GM19438 (cell line): ENCODE results near the gene CDK11B.

ENCODE experiments used
- ATAC-seq: cut with Tn5 transposase; IDR thresholded peaks from one replicate; pipeline ENCODE4 v1.9.1; 2021; ENCODE audit warnings: low read depth; ENCODE audit not compliant: unreplicated experiment

CDK11B gene

GRCh38 chr1:1617516-1617915, 41.3 kb downstream of the CDK11B start:
- ATAC-seq = no peak

DNA sequence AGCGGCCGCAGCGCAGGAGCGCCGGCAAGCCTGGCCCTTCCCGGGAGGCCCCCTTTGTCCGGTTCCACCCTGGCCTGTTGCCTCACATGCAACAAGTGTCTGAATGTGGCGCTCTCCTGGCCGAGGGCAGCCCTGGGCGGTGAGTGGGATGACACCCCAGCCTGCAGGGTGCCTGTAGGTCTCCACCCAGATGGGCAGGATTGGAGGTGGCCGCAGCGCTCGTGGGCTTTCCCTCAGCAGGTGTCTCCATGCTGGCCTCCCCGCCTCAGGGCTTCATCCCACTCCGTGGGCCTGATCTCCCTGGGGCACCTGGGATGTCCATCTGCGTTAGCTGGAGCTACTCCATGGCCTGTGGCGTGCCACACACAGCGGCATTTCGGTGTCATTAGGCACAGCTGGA, 42.0 kb downstream of the CDK11B start:
- ATAC-seq = no peak

GRCh38 chr1:1616045-1616790, 42.6 kb downstream of the CDK11B start:
- peak; percentile 6 for ATAC-seq

DNA sequence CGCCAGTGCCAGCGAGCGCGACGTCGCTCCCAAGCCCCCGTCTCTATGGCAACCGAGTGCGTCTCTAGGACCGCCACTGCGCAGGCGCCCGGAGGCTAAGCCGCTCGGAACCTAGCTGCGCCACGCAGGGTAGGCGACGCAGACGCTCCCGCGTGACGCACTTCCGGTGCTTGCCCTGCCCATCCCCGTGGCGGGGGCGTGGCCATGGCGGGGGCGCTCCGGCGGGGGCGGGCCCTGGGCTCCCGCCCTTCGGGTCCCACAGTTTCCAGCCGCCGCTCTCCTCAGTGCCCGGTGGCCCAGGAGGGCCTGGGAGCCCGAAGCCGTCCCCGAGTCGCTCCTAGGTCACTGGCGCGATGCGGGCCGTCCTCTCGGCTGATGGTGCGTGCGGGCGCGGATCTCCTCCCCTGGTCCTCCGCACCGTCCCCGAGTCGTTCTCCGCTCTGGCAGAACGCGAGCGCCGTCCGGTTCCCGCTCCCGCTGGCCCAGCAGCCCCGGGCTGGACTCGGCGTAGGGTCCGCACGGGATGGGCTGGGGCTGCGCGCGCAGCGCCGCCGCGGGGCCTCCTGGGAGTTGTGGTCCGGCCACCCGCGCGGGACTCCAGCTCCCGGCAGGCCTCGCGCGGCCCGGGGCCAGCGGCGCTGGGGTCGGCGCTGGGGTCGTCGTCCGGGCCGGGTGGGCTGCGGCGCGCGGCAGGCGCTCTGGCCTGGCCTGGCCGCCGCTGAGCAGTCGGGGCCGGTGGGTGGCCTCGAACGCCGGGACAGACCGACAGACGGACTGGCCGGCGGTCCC, 43.4 kb downstream of the CDK11B start, which contains the start of gene MIB2:
MIB2 (plus strand) TSS at position 245 of the 789 bp plus-strand sequence. CDS start 7,953 bp downstream, outside the sequence.
- peak; percentile 79 for ATAC-seq

DNA sequence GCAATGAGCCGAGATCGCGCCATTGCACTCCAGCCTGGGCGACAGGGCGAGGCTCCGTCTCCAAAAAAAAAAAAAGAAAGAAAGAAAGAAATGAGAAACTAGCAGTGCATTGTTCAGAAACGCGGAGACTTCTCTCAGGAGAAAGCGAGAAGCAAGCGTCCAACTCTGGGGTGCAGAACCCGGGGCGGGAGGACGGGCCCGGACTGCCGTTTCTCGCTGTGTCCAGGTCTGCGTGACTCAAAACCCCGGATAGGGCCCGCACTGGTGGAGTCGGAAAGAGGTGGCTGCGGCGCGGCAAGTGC, 43.9 kb downstream of the CDK11B start:
- no peak for ATAC-seq

GRCh38 chr1:1614204-1614953, 44.4 kb downstream of the CDK11B start:
- ATAC-seq = no peak

DNA sequence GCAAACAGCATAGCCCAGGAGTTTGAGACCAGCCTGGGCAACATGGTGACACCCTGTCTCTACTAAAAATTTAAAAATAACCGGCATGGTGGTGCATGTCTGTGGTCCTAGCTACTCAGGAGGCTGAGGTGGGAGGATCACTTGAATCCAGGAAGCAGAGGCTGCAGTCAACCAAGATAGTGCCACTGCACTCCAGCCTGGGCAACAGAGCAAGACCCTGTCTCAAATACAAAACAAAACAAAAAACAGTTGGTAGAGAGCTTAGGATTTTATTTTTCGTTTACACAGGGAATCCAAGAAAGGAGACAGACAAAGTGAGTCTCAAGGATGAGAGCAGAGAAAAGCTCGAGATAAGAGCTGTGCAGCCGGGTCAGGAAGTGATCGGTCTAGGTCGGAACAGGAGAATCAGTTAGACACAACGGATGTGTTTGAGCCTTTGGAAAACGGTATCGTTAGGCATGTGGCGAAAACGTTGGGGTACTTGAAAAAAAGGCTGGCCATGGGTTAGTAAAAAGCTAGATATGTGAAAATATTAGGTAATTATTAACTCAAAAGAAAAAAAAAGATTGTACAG, 45.2 kb downstream of the CDK11B start:
- no peak for ATAC-seq

DNA sequence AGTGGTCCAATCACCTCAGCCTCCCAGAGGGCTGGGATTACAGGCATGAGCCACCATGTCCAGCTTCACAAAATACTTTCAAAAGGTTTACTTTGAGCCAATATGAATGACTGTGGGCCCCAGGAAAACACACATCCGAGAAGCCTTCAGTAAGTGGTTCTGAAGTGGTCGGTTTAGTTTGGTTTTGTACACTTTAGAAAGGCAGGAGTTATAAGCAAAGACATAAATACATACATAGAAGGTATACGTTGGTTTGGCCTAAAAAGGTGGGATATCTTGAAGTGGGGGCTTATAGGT, 46.8 kb downstream of the CDK11B start:
- ATAC-seq = no peak

- no peak for ATAC-seq
Observed at GRCh38 chr1:1610796-1611195, 48.0 kb downstream of the CDK11B start.

GRCh38 chr1:1609822-1610485, 48.9 kb downstream of the CDK11B start:
- no peak for ATAC-seq

- ATAC-seq = no peak
Observed at GRCh38 chr1:1606232-1606631, 52.6 kb downstream of the CDK11B start.

GRCh38 chr1:1605724-1606123, 53.1 kb downstream of the CDK11B start:
- ATAC-seq = no peak

DNA sequence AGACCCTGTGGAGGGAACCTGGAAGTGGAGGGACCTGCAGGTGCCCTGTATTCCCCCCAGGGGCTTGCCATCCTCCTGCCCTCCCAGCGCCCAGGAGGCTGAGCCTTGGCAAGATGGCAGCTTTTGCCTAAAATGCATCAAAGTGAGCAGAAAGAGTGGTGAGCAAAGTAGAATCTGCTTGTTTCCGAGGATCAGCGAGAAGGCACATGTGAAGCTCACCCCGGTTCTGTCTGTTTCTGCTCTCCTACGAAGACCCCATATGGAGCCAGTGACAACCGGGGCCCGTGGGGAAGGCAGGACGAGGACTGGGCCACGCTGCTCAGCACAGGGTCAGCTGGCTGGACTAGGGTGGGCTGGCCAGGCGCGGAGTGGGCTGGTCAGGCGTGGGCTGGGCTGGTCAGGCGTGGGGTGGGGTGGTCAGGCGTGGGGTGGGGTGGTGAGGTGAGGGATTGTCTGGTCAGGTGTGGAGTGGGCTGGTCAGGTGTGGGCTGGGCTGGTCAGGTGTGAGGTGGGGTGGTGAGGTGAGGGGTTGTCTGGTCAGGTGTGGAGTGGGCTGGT, 53.7 kb downstream of the CDK11B start:
- ATAC-seq = no peak

DNA sequence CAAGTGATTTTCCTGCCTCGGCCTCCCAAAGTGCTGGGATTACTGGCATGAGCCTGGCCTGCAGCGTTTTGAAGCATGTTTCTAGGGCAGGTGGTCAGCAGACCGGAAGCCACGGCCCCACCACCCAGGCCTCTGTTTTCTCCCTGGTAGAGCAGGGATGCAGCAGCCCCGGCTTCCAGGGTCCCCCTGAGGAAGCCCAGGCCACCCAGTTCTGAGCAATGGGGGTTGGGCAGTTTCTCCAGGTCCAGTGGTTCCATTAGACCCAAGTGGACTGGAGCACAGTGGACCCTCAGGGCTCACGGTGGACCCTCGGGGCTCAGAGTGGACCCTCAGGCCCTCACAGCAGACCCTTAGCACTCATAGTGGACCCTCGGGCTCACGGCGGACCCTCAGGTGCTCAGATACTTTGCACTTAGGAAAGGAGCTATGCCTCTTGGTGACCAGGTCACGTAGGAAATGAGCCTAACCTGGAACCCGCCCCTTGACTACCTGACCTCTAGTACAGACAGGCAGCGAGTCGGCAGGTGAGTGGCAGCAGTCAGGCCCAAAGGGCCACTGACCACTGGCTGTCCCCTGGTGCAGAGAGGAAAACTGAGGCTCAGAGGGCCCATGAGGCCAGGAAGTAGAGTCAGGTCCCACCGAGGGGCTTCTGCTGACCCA, 54.3 kb downstream of the CDK11B start:
- no peak for ATAC-seq

- no peak for ATAC-seq
Observed at GRCh38 chr1:1603671-1604373, 55.0 kb downstream of the CDK11B start.

DNA sequence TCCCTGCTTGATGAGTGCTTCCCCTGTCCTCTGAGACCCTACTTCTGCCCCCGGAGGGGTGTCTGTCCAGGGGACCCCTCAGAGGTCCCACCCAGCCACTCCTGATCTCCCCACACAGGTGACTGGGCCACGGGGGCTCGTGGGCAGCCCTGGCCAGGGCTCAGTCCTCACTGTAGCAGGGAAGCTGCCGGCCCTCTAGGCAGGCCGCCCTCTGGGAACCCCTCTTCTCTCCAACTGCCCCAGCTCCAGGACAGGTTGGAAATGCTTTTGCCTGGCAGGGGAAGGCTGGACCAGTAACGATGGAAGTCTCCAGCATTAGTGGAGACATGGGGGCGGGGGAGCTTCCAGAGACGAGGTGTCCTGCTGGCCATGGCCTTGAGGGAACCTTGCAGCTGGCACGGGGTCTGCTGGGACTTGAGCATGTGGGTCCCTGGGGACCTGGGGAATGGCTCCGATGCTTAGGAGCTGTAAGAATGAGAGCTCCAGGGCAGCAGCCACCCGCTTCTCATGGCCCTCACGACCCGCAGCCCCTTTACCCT, 55.8 kb downstream of the CDK11B start:
- no peak for ATAC-seq

GRCh38 chr1:1602304-1602967, 56.4 kb downstream of the CDK11B start:
- ATAC-seq = no peak

- ATAC-seq = no peak
Observed at GRCh38 chr1:1601564-1602303, 57.1 kb downstream of the CDK11B start.
